HG03439 (cell line): ENCODE measurements around the gene TP53TG3E.
"Not testable (repeated sequence)": the region's sequence is repeated elsewhere in the genome, so short reads cannot be mapped to it uniquely, and the experiment has no call there.

ENCODE experiments used
- ATAC-seq: cut with Tn5 transposase; IDR thresholded peaks from one replicate; pipeline ENCODE4 v1.9.1; 2021; ENCODE audit warnings: mild to moderate bottlenecking, moderate library complexity; ENCODE audit not compliant: unreplicated experiment

The TP53TG3E gene

GRCh38 chr16:33304006-33304405 is at the start of gene TP53TG3E:
TSS of gene TP53TG3E (plus strand) at chr16:33304306. CDS start at chr16:33304374, 68 bp downstream.
- ATAC-seq, result not testable (repeated sequence)

- not testable (repeated sequence) for ATAC-seq
Observed at GRCh38 chr16:33336226-33337012, 32.3 kb downstream of the TP53TG3E start.

GRCh38 chr16:33337627-33338542 is 33.8 kb downstream of the TP53TG3E start:
- ATAC-seq, result not testable (repeated sequence)

GRCh38 chr16:33338543-33338951 is 34.4 kb downstream of the TP53TG3E start:
- ATAC-seq, result not testable (repeated sequence)

- not testable (repeated sequence) for ATAC-seq
Observed at GRCh38 chr16:33339093-33340061, 35.3 kb downstream of the TP53TG3E start.
